OCI-LY7 (cell line): Measurements from ENCODE around the gene AOPEP.

Experiments
- EZH2phosphoT487 ChIP-seq: fragments of 200-600 bp; sonication (generic); IDR thresholded peaks from 2 replicates; pipeline ENCODE4 v1.6.1; 2018; ENCODE audit warnings: low read depth, borderline replicate concordance, mild to moderate bottlenecking, mixed run types, antibody characterized with exemption, low read length, moderate library complexity, mixed read lengths
- TF ChIP-seq, protein P1 (sequence below): fragments of 200-600 bp; sonication (generic); conservative IDR thresholded peaks from 2 replicates; pipeline ENCODE4 v1.5.1; 2014; ENCODE audit warnings: mild to moderate bottlenecking, antibody characterized with exemption, low read length, moderate library complexity, mixed read lengths

- TF ChIP-seq, protein P1, sequence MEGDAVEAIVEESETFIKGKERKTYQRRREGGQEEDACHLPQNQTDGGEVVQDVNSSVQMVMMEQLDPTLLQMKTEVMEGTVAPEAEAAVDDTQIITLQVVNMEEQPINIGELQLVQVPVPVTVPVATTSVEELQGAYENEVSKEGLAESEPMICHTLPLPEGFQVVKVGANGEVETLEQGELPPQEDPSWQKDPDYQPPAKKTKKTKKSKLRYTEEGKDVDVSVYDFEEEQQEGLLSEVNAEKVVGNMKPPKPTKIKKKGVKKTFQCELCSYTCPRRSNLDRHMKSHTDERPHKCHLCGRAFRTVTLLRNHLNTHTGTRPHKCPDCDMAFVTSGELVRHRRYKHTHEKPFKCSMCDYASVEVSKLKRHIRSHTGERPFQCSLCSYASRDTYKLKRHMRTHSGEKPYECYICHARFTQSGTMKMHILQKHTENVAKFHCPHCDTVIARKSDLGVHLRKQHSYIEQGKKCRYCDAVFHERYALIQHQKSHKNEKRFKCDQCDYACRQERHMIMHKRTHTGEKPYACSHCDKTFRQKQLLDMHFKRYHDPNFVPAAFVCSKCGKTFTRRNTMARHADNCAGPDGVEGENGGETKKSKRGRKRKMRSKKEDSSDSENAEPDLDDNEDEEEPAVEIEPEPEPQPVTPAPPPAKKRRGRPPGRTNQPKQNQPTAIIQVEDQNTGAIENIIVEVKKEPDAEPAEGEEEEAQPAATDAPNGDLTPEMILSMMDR: no peak
- no peak for TF ChIP-seq EZH2phosphoT487
Measured at GRCh38 chr9:95086564-95086955, 360.1 kb downstream of the AOPEP start.
